H9 (cell line): ENCODE results near the gene AKR1C2. TPM values are rescaled to one million over a fixed set of nuclear protein-coding genes. Genes with fewer than 3 reads are reported as not detected.

Experiments used
- DNase-seq: peaks from one replicate; pipeline ENCODE4 v3.0.0-alpha.2; 2017
- H2AFZ ChIP-seq: one replicate; pipeline ENCODE4 v1.6.1; 2013; ENCODE audit warnings: mild to moderate bottlenecking, low read length, control low read depth, moderate library complexity
- H2AK5ac ChIP-seq: 2 replicates; pipeline ENCODE4 v1.6.1; 2013; ENCODE audit warnings: low read length, control low read depth, mixed read lengths; ENCODE audit not compliant: insufficient read length
- H2BK120ac ChIP-seq: one replicate; pipeline ENCODE4 v1.6.1; 2013; ENCODE audit warnings: low read depth, mild to moderate bottlenecking, low read length, control low read depth, inconsistent platforms; ENCODE audit not compliant: poor library complexity, severe bottlenecking
- H2BK12ac ChIP-seq: 2 replicates; pipeline ENCODE4 v1.6.1; 2013; ENCODE audit warnings: low read length, control low read depth, mixed read lengths, low read depth; ENCODE audit not compliant: insufficient read length
- H2BK15ac ChIP-seq: 2 replicates; pipeline ENCODE4 v1.6.1; 2013; ENCODE audit warnings: low read depth, low read length, control low read depth
- H2BK20ac ChIP-seq: one replicate; pipeline ENCODE4 v1.6.1; 2013; ENCODE audit warnings: low read depth, mild to moderate bottlenecking, low read length, control low read depth, inconsistent platforms; ENCODE audit not compliant: poor library complexity, severe bottlenecking
- H2BK5ac ChIP-seq: 2 replicates; pipeline ENCODE4 v1.6.1; 2013; ENCODE audit warnings: low read length, control low read depth, mixed read lengths; ENCODE audit not compliant: insufficient read length
- H3K14ac ChIP-seq: 2 replicates; pipeline ENCODE4 v1.6.1; 2013; ENCODE audit warnings: low read length, control low read depth; ENCODE audit not compliant: insufficient read depth
- H3K18ac ChIP-seq: 2 replicates; pipeline ENCODE4 v1.6.1; 2013; ENCODE audit warnings: low read depth, mild to moderate bottlenecking, mixed read lengths, low read length, control low read depth; ENCODE audit not compliant: insufficient read length
- H3K23ac ChIP-seq: 2 replicates; pipeline ENCODE4 v1.6.1; 2013; ENCODE audit warnings: low read length, control low read depth, mixed read lengths, low read depth; ENCODE audit not compliant: insufficient read length
- H3K23me2 ChIP-seq: 2 replicates; pipeline ENCODE4 v1.6.1; 2013; ENCODE audit warnings: low read depth, mild to moderate bottlenecking, mixed read lengths, low read length, control low read depth; ENCODE audit not compliant: insufficient read length, poor library complexity, severe bottlenecking
- H3K27ac ChIP-seq: 2 replicates; pipeline ENCODE4 v1.5.1; 2013; ENCODE audit warnings: low read length, control low read depth, mixed read lengths, low read depth; ENCODE audit not compliant: insufficient read length
- H3K27me3 ChIP-seq: 2 replicates; pipeline ENCODE4 v1.6.1; 2013; ENCODE audit warnings: low read length, control low read depth, inconsistent platforms; ENCODE audit not compliant: insufficient read depth
- H3K4ac ChIP-seq: 2 replicates; pipeline ENCODE4 v1.6.1; 2013; ENCODE audit warnings: low read depth, mild to moderate bottlenecking, control low read depth, inconsistent platforms, low read length, moderate library complexity
- H3K4me1 ChIP-seq: 2 replicates; pipeline ENCODE4 v1.6.1; 2013; ENCODE audit warnings: low read length, control low read depth, inconsistent platforms; ENCODE audit not compliant: insufficient read depth
- H3K4me2 ChIP-seq: 2 replicates; pipeline ENCODE4 v1.6.1; 2013; ENCODE audit warnings: low read length, control low read depth, mixed read lengths; ENCODE audit not compliant: insufficient read length, insufficient read depth
- H3K56ac ChIP-seq: 2 replicates; pipeline ENCODE4 v1.6.1; 2013; ENCODE audit warnings: low read depth, mild to moderate bottlenecking, mixed read lengths, low read length, control low read depth; ENCODE audit not compliant: insufficient read length
- H3K79me1 ChIP-seq: 2 replicates; pipeline ENCODE4 v1.6.1; 2013; ENCODE audit warnings: low read depth, mild to moderate bottlenecking, moderate library complexity, low read length, control low read depth, inconsistent platforms; ENCODE audit not compliant: insufficient read depth, poor library complexity, severe bottlenecking
- H3K79me2 ChIP-seq: 2 replicates; pipeline ENCODE4 v1.6.1; 2013; ENCODE audit warnings: low read length, control low read depth, inconsistent platforms; ENCODE audit not compliant: insufficient read depth
- H3K9ac ChIP-seq: 2 replicates; pipeline ENCODE4 v1.6.1; 2013; ENCODE audit warnings: low read length, control low read depth, mixed read lengths; ENCODE audit not compliant: insufficient read length; ENCODE audit errors: extremely low read depth
- H3K9me3 ChIP-seq: one replicate; pipeline ENCODE4 v1.6.1; 2013; ENCODE audit warnings: low read depth, low read length, inconsistent platforms; ENCODE audit not compliant: control insufficient read depth
- H3T11ph ChIP-seq: one replicate; pipeline ENCODE4 v1.6.1; 2013; ENCODE audit warnings: mild to moderate bottlenecking, low read length, control low read depth, inconsistent platforms
- H4K20me1 ChIP-seq: one replicate; pipeline ENCODE4 v1.6.1; 2013; ENCODE audit not compliant: control insufficient read depth, insufficient read length, insufficient read depth
- H4K5ac ChIP-seq: 2 replicates; pipeline ENCODE4 v1.6.1; 2013; ENCODE audit warnings: low read depth, mild to moderate bottlenecking, mixed read lengths, low read length, control low read depth; ENCODE audit not compliant: insufficient read length
- H4K8ac ChIP-seq: replicated peaks from 2 replicates; pipeline ENCODE4 v1.6.1; 2013; ENCODE audit warnings: low read length, control low read depth, mixed read lengths, low read depth; ENCODE audit not compliant: insufficient read length
- H4K91ac ChIP-seq: 2 replicates; pipeline ENCODE4 v1.6.1; 2013; ENCODE audit warnings: low read depth, mild to moderate bottlenecking, moderate library complexity, mixed read lengths, low read length, control low read depth; ENCODE audit not compliant: insufficient read length
- H3K27ac Mint-ChIP-seq, 3 experiments: 2 replicates in 2 of 3; 3 replicates in 1 of 3; pipeline ENCODE4 v1.8.0; 2020 to 2021; ENCODE audit warnings: mixed read lengths in 3 of 3, mild to moderate bottlenecking in 1 of 3, moderate library complexity in 1 of 3
- H3K27me3 Mint-ChIP-seq: 2 replicates; pipeline ENCODE4 v1.8.0; 2021; ENCODE audit warnings: low read depth, mild to moderate bottlenecking, moderate library complexity, mixed read lengths
- H3K36me3 Mint-ChIP-seq, 3 experiments: 2 replicates in 2 of 3; 3 replicates in 1 of 3; pipeline ENCODE4 v1.8.0; 2020 to 2021; ENCODE audit warnings: low read depth in 3 of 3, mixed read lengths in 3 of 3; ENCODE audit not compliant: insufficient read depth in 1 of 3
- H3K4me1 Mint-ChIP-seq, 2 experiments: 2 replicates each; pipeline ENCODE4 v1.8.0; 2020; ENCODE audit warnings: mixed read lengths in 2 of 2
- H3K4me3 Mint-ChIP-seq, 2 experiments: 2 replicates in 1 of 2; 3 replicates in 1 of 2; pipeline ENCODE4 v1.8.0; 2020 to 2021; ENCODE audit warnings: mild to moderate bottlenecking in 2 of 2, mixed read lengths in 2 of 2, moderate library complexity in 1 of 2
- H3K9me3 Mint-ChIP-seq, 2 experiments: 2 replicates in 1 of 2; 3 replicates in 1 of 2; pipeline ENCODE4 v1.8.0; 2020; ENCODE audit warnings: mild to moderate bottlenecking in 2 of 2, mixed read lengths in 2 of 2, moderate library complexity in 1 of 2
- WGBS: extraction: QIAGEN DNeasy Blood & Tissue Kit; methylation state at CpG from one replicate; pipeline ENCODE4 v1.1.7; 2013; ENCODE audit warnings: missing lambda C conversion rate, low lambda C conversion rate, mixed read lengths; ENCODE audit not compliant: insufficient read length; ENCODE audit errors: extremely low coverage; 5-methylcytosine and 5-hydroxymethylcytosine counted together
- total RNA-seq: library from RNA; stranded (reverse); gene quantifications from 2 replicates; pipeline ENCODE4 v1.2.1, GENCODE V29; 2021
- TF ChIP-seq, protein P1 (sequence below): fragments of 200-600 bp; sonication (generic); conservative IDR thresholded peaks from 3 replicates; pipeline ENCODE4 v1.8.0; 2021; ENCODE audit warnings: antibody characterized with exemption, mild to moderate bottlenecking

Gene AKR1C2
- total RNA-seq, 1 experiment from 2014 or later, result 0.74 TPM

DNA sequence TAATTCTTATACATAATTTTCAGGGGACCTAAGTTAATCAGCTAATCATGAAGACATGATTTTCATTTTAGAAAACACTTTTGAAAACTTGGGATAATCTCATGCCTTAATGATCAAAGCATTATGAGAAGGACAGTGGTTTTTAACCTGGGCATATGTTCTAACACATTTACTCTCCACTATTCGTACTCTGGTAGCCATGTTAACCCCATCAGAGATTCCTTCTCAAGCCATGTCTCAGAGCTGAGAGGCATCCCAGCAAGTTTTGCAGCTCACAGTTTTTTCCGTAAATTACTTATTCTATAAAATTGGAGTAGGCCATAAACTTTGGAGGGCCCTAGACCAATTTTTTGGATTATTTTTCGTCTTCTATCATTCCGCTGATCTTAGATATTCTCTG, 24.8 kb downstream of the AKR1C2 start:
- Histone ChIP-seq H3K4ac (no peak overlapping the region), H4K5ac (no peak overlapping the region), H3K79me2 (no peaks in the 10 kb centered on the region), H2BK20ac (no peak overlapping the region), H3K79me1 (no peaks in the 10 kb centered on the region), H3K23me2 (no peaks in the 10 kb centered on the region), H3K9ac (no peak overlapping the region), H2AK5ac (no peak overlapping the region), H4K91ac (no peak overlapping the region), H3K27me3 (no peaks in the 10 kb centered on the region), H2AFZ (no peak overlapping the region), H3K27ac (no peak overlapping the region), H3K9me3 (no peaks in the 10 kb centered on the region), H3K23ac (no peak overlapping the region), H3K56ac (no peak overlapping the region), H4K20me1 (no peaks in the 10 kb centered on the region), H2BK120ac (no peak overlapping the region), H3K14ac (no peak overlapping the region), H4K8ac (no peak overlapping the region), H3K4me2 (no peak overlapping the region), H3K18ac (no peak overlapping the region), H2BK5ac (no peak overlapping the region), H3K4me1 (no peaks in the 10 kb centered on the region; the same call in 1 of the 2 replicates), H3T11ph (no peak overlapping the region), H2BK12ac (no peak overlapping the region), H2BK15ac (no peak overlapping the region)
- H3K36me3 Mint-ChIP-seq, result no peaks in the 10 kb centered on the region
- TF ChIP-seq, protein P1, sequence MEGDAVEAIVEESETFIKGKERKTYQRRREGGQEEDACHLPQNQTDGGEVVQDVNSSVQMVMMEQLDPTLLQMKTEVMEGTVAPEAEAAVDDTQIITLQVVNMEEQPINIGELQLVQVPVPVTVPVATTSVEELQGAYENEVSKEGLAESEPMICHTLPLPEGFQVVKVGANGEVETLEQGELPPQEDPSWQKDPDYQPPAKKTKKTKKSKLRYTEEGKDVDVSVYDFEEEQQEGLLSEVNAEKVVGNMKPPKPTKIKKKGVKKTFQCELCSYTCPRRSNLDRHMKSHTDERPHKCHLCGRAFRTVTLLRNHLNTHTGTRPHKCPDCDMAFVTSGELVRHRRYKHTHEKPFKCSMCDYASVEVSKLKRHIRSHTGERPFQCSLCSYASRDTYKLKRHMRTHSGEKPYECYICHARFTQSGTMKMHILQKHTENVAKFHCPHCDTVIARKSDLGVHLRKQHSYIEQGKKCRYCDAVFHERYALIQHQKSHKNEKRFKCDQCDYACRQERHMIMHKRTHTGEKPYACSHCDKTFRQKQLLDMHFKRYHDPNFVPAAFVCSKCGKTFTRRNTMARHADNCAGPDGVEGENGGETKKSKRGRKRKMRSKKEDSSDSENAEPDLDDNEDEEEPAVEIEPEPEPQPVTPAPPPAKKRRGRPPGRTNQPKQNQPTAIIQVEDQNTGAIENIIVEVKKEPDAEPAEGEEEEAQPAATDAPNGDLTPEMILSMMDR, result no peak
- DNase-seq, result no peak
- peaks cover 0 to 30% of the 10 kb centered on the region in 2 experiments; a peak in 4 of 5 replicates for H3K9me3 Mint-ChIP-seq
- no CpG with 5 or more reads among the region's 4 CpGs for WGBS
- H3K4me1 Mint-ChIP-seq, result peaks cover 10% of the 10 kb centered on the region in 2 experiments
- no peak overlapping the region for H3K27ac Mint-ChIP-seq
- H3K27me3 Mint-ChIP-seq, result 0 out of 2 replicates have a peak, but pooled peaks cover 1% of the 10 kb centered on the region
- H3K4me3 Mint-ChIP-seq, result no peak overlapping the region
